K562 (cell line): Measurements from ENCODE around the gene KCNC3. TPM values are rescaled to one million over a fixed set of nuclear protein-coding genes. Genes with fewer than 3 reads are reported as not detected.

Experiments
- ATF7 ChIP-seq: fragments of 450-650 bp; IDR thresholded peaks from 2 replicates; pipeline ENCODE4 v1.7.1; 2014; ENCODE audit warnings: mild to moderate bottlenecking, moderate library complexity
- BRD4 ChIP-seq: fragments of 200-600 bp; sonication (generic); IDR thresholded peaks from 2 replicates; pipeline ENCODE4 v1.6.1; 2017; ENCODE audit warnings: inconsistent platforms
- BRF2 ChIP-seq: IDR thresholded peaks from 3 replicates; pipeline ENCODE4 v1.6.1; 2011; ENCODE audit warnings: borderline replicate concordance, mild to moderate bottlenecking; ENCODE audit not compliant: insufficient read length, insufficient read depth
- C11orf30 ChIP-seq: fragments of 450-650 bp; IDR thresholded peaks from 2 replicates; pipeline ENCODE4 v1.6.1; 2016; ENCODE audit warnings: low read depth, mild to moderate bottlenecking
- CTCF ChIP-seq, 3 experiments: IDR thresholded peaks in 2 of 3; conservative IDR thresholded peaks in 1 of 3; 2 replicates each; pipeline ENCODE4 v1.5.1; 2011 to 2012; ENCODE audit warnings: low read length in 3 of 3, mild to moderate bottlenecking in 3 of 3, control low read depth in 2 of 3, improper control_type of control experiment in 1 of 3, inconsistent platforms in 1 of 3, low read depth in 1 of 3, mixed read lengths in 1 of 3, moderate library complexity in 1 of 3; ENCODE audit not compliant: insufficient read depth in 2 of 3
- CTCFL ChIP-seq: IDR thresholded peaks from 2 replicates; pipeline ENCODE4 v1.6.1; 2011; ENCODE audit warnings: borderline replicate concordance, low read depth, mild to moderate bottlenecking, moderate library complexity, low read length; ENCODE audit not compliant: insufficient read depth, poor library complexity, severe bottlenecking
- ETS2 ChIP-seq: IDR thresholded peaks from 2 replicates; pipeline ENCODE4 v1.6.1; 2016; ENCODE audit warnings: borderline replicate concordance, missing genetic modification characterization, mild to moderate bottlenecking, moderate library complexity, missing compliant biosample characterization; ENCODE audit not compliant: poor library complexity, severe bottlenecking
- HNRNPK ChIP-seq: fragments of 200-400 bp; formaldehyde crosslinking; IDR thresholded peaks from one replicate; pipeline ENCODE4 v1.6.1; 2018; ENCODE audit warnings: mild to moderate bottlenecking, low read depth, low read length; ENCODE audit not compliant: poor library complexity, severe bottlenecking
- KLF10 ChIP-seq: fragments of 250-450 bp; sonication (Bioruptor Pico); IDR thresholded peaks from 2 replicates; pipeline ENCODE4 v1.6.1; 2021; ENCODE audit warnings: matching md5 sums
- MED1 ChIP-seq: sonication (generic); formaldehyde crosslinking; IDR thresholded peaks from 2 replicates; pipeline ENCODE4 v1.8.1; 2023; ENCODE audit warnings: missing genetic modification reagents, borderline replicate concordance
- MYBL2 ChIP-seq, 2 experiments: fragments of 450-650 bp in 1 of 2; sonication (generic) in 1 of 2; formaldehyde crosslinking in 1 of 2; IDR thresholded peaks; 2 replicates each; pipeline versions ENCODE4 v1.6.1 to v1.8.1; 2017 to 2022; ENCODE audit warnings: borderline replicate concordance in 1 of 2, inconsistent platforms in 1 of 2, low read depth in 1 of 2, mild to moderate bottlenecking in 1 of 2, missing genetic modification reagents in 1 of 2, moderate library complexity in 1 of 2
- NUFIP1 ChIP-seq: fragments of 450-650 bp; IDR thresholded peaks from 2 replicates; pipeline ENCODE4 v1.6.1; 2018; ENCODE audit not compliant: partially characterized antibody
- PHF8 ChIP-seq: fragments of 200-600 bp; sonication (generic); IDR thresholded peaks from 2 replicates; pipeline ENCODE4 v1.6.1; 2012; ENCODE audit warnings: mixed run types, mild to moderate bottlenecking, inconsistent platforms, low read length, moderate library complexity, borderline replicate concordance
- PYGO2 ChIP-seq: fragments of 450-650 bp; IDR thresholded peaks from 2 replicates; pipeline ENCODE4 v1.6.1; 2016; ENCODE audit warnings: mild to moderate bottlenecking, missing genetic modification characterization, moderate library complexity, missing compliant biosample characterization
- RNF2 ChIP-seq: sonication (generic); IDR thresholded peaks from 2 replicates; pipeline ENCODE4 v1.6.1; 2016
- SAFB2 ChIP-seq: fragments of 200-400 bp; formaldehyde crosslinking; IDR thresholded peaks from 2 replicates; pipeline ENCODE4 v1.6.1; 2018; ENCODE audit warnings: borderline replicate concordance, low read length, low read depth, moderate library complexity; ENCODE audit not compliant: severe bottlenecking
- TEAD2 ChIP-seq: fragments of 450-650 bp; IDR thresholded peaks from 2 replicates; pipeline ENCODE4 v1.6.1; 2016; ENCODE audit warnings: missing genetic modification characterization, control low read depth, missing compliant biosample characterization
- ZBTB8A ChIP-seq: fragments of 450-650 bp; IDR thresholded peaks from 2 replicates; pipeline ENCODE4 v1.6.1; 2018; ENCODE audit warnings: mild to moderate bottlenecking, moderate library complexity; ENCODE audit not compliant: partially characterized antibody
- ZNF280B ChIP-seq: fragments of 250-450 bp; sonication (Bioruptor Pico); IDR thresholded peaks from 2 replicates; pipeline ENCODE4 v1.5.1; 2021; ENCODE audit warnings: mild to moderate bottlenecking
- ZNF764 ChIP-seq: fragments of 250-450 bp; sonication (Bioruptor Pico); IDR thresholded peaks from 2 replicates; pipeline ENCODE4 v1.4.0; 2020; ENCODE audit warnings: low read depth, mild to moderate bottlenecking, moderate library complexity
- polyA plus RNA-seq, 8 experiments: library from polyadenylated mRNA; depleted of rRNA in 4 of 8; stranded (reverse) in 5 of 8; unstranded in 3 of 8; fragments of >200 nt; fragmentation: Nextera tagmentation in 2 of 8; fragmentation: Illumina TruSeq in 1 of 8; extraction: Ambion mirVana in 2 of 8; extraction: Trizol in 1 of 8; gene quantifications; 2 replicates each; pipeline versions ENCODE4 v1.2.1 to v1.2.3, GENCODE V29; 2011 to 2014; ENCODE audit warnings: inconsistent platforms in 1 of 8, missing spikeins in 1 of 8
- total RNA-seq, 7 experiments: library from RNA; depleted of rRNA in 6 of 7; stranded (reverse); fragments of >200 nt in 6 of 7; fragmentation: Illumina TruSeq in 2 of 7; extraction: Trizol in 2 of 7; gene quantifications; 2 replicates each; pipeline versions ENCODE4 v1.2.1 to v1.2.3, GENCODE V29; 2011 to 2021; ENCODE audit warnings: low replicate concordance in 1 of 7

Gene KCNC3
- total and polyA plus RNA-seq, 9 of the 15 experiments (the other 6 are each of a cell fraction or from before 2014, with no cell fraction given) = 0.03 to 26.2 (median 2.0) TPM

GRCh38 chr19:50376166-50377050, 47.2 kb upstream of the KCNC3 start, which contains the start of gene NR1H2 (continued):
- peak; percentile 91 for TF ChIP-seq ATF7
- no peak for TF ChIP-seq HNRNPK
- peak; percentile 70 for TF ChIP-seq C11orf30
- TF ChIP-seq ETS2 (tag) = no peak
- no peak for TF ChIP-seq MYBL2 (IDR thresholded peaks at IDR 0.05; ENCODE audit: low read depth)
- TF ChIP-seq MYBL2 (CRISPR knock-in tag; IDR thresholded peaks at IDR 0.05; ENCODE audit: borderline replicate concordance) = no peak
- no peak for TF ChIP-seq CTCF (IDR thresholded peaks at IDR 0.05 in 2 of 3, conservative IDR thresholded peaks at IDR 0.05 in 1 of 3; ENCODE audit: insufficient read depth in 2 of 3, low read depth in 1 of 3, low read length in 3 of 3)
- TF ChIP-seq MED1 (CRISPR knock-in tag) = no peak
- TF ChIP-seq ZBTB8A = no peak
- TF ChIP-seq CTCFL = no peak
- TF ChIP-seq BRD4 = peak; percentile 10; the same call in 1 of the 2 replicates
- no peak for TF ChIP-seq ZNF280B
- no peak for TF ChIP-seq NUFIP1
- no peak for TF ChIP-seq ZNF764 (CRISPR knock-in tag)
- no peak for TF ChIP-seq SAFB2
- TF ChIP-seq RNF2 = 0 out of 2 replicates have a peak, but pooled peaks have one; percentile 22
- TF ChIP-seq PHF8 = peak; percentile 69; the same call in 1 of the 2 replicates
- no peak for TF ChIP-seq BRF2
- no peak for TF ChIP-seq PYGO2
- TF ChIP-seq TEAD2 (tag) = no peak
- no peak for TF ChIP-seq KLF10 (CRISPR knock-in tag)
